Fibroblast of peridontal ligament (primary cell): ENCODE results near the gene ZBTB49.

ENCODE experiments used
- DNase-seq: peaks from one replicate; pipeline ENCODE4 v3.0.0-alpha.2; 2010; ENCODE audit errors: extremely low read depth

The ZBTB49 gene

DNA sequence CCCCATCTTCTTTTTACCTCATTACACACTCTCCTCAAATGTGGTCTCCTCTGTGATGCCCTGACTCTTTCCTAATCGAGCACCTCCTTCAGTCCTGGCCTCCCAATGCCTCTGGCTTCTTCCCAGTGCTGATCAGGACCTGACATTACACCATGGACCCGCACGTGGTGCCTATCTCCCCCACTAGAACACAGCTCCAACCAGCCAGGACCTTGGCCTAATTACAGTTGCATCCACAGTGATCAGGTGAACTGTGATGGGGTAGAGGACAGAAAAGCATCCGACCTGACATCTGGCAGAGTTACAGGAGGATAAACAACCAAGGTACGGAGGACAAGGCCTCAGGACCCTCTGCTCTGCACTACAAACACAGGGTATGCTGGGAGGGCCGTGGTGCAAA is 12.5 kb upstream of the ZBTB49 start:
- DNase-seq, result no peak

DNA sequence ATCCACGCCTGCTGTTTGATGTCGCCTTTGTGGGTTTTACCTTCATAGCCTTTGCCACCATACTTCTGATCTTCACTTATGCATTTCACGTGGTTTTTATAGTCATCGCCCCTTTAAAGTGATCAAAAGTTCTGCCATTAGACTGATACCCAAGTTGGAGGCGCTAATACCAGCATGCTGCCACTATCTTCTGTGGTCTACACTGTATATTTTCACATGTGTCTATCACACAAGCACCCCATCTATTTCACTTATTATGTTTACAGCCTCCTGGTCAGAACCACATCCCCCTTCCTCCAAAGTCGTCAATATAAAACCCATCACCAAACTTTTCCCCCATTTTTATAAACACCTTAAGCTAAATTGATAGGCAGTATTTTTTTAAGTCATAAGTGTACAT is 8.3 kb upstream of the ZBTB49 start:
- no peak for DNase-seq

DNA sequence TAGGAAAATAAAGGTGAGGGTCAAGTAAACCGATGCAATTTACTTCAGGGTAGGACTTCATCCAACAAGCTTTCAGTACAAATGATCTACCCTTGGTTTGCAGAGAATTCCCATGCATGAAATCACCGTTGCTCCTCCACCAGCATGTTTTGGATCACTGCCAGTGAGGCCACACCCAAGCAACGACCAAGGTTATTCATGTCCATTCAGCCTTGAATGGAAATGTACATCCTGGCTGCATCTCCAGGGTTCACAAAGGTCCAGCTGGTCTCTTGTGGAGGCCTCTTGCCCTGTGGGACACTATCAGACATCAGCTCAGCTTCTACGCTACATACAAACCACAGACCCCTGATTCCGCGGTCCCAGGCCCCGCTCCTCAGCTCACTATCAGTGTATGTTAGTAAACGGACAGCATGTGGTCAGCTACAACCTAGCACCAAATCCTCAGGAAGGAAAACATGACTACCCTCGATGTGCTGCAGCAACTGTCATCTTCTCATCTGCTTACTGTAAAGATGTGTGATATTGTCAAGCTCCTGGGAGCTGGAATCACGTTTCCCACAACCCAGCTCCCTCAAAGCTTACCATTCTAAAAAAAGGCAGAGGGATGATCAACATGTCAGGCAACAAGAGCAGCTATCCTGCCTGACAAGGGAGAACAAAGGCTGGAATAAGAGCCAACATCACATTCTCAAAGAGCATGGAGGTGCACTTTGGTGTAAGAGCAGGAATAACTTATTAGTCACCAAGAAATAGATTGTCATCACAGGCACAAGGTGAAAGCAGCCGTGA is 5.0 kb upstream of the ZBTB49 start:
- no peak for DNase-seq

DNA sequence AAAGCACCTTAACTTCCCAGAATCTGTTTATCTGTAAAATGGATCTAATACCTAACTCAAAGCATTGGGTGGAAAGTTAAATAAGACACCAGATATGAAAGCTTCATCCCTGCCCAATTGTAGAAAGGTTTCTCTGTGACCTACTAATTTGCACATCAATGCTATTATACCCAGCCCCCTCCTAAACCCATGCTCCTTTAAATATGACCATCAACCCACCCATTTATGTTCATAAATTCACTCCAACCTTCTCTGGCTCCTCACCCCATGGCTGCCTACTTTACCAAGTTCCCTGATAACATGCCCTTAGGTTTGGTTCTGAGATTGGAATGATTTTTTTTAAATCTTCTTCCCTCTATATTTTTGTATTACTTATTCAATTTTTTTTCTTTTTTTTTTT is 2.0 kb upstream of the ZBTB49 start:
- no peak for DNase-seq

DNA sequence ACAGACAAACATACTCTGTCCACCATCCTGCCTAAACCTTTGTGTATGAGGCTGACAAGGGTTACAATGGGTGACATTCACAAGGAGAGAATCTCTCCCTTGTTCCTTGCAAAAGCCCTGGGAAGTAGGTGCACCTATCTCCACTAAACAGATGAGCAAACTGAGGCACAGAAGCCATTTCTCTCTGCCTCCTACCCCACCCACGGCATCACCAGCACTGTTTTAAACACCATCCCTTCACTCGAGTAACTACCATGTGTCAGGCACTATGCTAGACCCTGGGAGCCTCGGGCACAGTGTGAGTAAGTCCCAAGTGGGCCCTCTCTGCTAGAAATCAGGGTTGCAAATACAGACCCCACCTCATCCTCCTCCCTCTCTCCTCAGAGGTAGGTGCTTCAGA is 996 bp upstream of the ZBTB49 start:
- DNase-seq, result no peak

DNA sequence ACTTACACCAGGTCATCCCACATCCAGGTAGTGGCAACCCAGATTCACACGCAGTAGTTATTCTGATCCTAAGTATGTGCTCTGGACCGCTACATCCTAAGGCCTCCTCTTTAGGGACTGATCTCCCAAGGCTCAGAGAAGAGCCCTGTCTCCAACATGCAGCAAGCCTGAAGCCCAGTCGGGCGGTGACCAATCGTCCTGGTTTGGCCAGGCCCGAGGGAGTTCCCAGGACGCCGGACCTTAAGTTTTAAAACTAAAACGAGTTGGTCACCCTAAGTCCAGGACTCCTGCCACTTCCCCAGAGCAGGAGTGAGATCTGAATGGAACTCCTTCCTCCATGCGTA is 482 bp upstream of the ZBTB49 start:
- no peak for DNase-seq

DNA sequence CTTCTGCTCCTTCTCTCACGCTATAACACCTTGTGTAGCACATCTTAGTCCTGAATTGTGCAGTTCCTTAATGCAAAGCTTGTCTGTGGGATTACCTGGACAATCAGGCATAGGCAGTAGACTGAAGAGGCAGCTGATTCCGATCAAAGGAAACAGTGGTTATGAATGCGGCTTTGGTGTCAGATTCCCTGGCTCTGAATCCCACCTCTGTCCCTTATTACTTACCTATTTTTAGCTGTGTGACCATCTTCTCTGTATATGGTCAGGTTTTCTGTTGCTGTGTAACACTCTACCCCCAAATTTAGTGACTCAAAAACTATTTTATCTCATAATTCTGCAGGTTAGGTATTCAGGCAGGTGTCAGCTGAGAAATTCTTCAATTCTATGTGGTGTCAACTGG is 3.2 kb downstream of the ZBTB49 start:
- DNase-seq, result no peak

DNA sequence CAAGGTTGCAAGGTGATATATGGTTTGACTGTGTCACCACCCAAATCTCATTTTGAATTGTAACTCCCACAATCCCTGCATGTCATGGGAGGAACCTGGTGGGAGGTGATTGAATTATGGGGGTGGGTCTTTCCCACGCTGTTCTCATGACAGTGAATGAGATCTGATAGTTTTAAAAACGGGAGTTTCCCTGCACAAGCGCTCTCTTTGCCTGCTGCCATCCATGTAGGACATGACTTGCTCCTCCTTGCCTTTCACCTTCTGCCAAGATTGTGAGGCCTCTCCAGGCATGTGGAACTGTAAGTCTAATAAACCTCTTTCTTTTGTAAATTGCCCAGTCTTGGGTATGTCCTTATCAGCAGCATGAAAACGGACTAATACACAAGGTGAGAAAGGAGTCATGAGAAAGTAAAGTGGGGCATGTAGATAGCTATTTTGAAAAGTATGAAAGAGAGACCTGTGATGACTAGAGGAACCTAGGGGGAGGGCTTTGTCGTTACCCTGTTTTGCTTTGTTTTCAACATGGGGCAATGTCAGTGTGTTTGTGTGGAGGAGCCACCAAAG is 6.3 kb downstream of the ZBTB49 start:
- DNase-seq, result no peak

DNA sequence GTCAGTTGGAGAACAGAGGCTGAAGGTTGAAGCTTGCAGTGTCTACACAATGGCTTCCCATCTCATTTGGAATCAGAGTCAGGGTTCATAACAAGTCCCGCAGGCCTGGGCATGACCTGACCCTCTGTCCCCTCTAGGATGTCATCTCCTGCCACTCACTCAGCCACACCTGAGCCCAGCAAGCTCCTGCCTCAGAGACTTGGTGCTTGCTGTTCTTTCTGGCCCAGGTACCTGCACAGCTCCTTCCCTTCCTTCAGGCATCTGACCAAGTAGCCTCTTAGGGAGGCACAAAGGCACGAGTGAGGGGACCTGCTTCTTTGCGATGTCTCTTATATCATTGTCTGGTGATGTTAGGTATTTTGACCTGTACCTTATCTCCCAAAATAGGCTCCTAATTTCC is 9.0 kb downstream of the ZBTB49 start:
- no peak for DNase-seq

DNA sequence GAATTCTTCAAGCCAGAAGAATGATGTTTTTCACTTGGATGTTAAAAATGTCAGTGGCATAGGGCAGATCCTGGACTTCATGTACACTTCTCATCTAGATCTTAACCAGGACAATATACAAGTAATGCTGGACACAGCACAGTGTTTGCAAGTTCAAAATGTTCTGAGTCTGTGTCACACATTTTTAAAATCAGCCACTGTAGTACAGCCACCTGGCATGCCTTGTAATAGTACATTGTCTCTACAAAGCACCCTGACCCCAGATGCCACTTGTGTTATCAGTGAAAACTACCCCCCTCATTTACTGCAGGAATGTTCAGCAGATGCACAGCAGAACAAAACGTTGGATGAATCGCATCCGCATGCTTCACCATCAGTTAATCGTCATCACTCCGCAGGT is 11.9 kb downstream of the ZBTB49 start:
- no peak for DNase-seq

DNA sequence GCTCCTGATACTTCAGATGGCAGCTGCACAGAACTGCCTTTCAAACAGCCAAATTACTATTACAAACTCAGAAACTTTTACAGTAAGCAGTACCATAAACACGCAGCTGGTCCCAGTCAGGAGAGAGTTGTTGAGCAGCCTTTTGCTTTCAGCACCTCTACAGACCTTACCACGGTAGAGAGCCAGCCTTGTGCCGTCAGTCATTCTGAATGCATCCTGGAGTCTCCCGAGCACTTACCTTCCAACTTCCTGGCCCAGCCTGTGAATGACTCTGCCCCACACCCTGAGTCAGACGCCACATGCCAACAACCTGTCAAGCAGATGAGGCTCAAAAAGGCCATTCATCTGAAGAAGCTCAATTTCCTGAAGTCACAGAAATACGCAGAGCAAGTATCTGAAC is 12.4 kb downstream of the ZBTB49 start:
- no peak for DNase-seq

DNA sequence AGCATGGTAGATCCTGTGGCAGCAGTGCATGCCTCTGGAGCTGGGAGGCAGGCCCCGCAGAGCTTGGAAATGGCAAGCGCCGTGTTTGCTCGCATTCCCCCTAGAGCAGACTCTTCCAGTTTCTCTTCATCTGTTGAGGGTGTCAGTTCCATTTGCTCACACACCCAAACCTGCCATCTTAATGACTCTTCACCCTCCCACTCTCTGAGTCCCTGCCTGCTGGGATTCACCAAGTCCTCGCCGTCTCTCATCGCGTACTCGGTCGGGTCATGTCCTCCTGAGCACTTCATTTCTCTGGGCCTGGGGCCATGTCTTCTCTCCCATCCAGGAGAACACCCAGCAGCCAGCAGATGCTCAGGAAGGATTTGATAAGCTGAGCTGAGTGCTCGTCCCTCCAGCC is 16.9 kb downstream of the ZBTB49 start:
- DNase-seq, result no peak

DNA sequence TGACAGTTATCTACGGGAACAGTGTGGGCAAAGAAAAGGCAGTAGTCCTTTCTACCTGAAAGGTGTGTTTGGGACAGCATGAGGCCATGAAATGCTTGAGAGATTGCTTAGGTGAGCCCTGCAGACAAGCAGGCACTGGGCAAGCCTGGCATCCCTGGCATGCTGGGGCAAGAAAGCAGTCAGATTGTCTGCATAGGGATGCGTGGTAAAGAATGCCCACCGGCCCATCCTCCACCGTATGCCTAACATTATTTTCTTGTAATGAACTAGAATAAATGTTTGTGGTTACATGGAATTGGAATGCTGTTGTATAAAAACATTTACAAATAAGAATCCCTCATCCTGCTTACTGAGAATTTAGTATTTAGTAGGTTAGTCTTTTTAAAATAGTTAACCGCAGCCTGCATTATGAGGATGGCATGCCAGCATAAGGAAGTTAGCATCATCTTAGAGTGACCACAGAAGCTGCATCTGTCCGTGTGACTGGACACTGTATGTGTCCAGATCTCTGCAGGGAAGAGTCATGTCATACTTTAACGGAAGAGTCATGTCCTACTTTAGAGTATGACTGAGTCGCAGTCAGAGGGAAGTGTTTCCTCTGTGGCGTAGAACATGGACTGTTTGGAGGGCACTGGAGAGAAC is 18.9 kb downstream of the ZBTB49 start:
- peak; percentile 65 for DNase-seq

DNA sequence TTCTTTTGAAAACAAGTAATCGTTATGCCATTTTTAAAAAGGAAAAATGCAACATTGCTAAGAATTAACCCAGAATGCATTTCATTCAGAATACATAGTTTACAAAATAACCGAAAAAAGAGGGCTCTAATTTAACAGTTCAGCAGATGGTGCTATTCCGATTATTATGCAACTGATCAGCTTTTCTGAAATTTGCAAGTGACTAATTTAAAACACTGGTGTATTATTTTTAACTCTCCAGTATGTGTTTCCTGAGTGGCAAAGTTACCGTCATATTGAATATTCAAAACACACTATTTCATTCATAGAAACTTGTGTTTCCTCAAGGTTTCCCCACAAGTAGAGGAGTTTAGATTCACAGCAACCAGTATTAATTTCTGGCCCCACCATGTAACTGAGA is 21.1 kb downstream of the ZBTB49 start:
- DNase-seq, result no peak

DNA sequence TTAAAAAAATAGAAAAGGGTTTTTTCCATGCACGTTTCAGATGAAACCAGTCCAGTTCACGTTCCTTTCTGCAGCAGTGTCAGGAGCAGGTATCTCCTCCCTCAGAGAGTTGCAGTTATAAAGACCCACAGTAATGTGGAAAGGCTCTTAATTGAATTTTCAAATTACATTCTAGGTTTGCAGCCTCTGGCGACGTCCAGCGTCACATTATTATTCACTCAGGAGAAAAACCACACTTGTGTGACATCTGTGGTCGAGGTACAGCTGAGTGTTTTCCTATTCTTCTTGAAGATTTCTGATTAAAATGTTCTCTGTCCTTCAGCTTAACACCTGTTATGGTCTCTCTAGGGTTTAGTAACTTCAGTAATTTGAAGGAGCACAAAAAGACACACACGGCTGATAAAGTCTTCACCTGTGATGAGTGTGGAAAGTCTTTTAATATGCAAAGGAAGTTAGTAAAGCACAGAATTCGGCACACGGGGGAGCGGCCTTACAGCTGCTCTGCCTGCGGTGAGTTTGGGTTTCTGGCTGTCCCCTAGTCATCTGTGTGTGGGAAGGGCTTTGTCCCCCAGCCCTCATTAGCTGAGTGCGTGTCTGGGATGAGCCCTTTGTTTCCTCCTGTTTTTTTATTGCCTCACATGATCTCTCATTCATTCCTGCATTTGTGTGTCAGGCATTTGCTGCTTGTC is 25.6 kb downstream of the ZBTB49 start:
- DNase-seq, result no peak

DNA sequence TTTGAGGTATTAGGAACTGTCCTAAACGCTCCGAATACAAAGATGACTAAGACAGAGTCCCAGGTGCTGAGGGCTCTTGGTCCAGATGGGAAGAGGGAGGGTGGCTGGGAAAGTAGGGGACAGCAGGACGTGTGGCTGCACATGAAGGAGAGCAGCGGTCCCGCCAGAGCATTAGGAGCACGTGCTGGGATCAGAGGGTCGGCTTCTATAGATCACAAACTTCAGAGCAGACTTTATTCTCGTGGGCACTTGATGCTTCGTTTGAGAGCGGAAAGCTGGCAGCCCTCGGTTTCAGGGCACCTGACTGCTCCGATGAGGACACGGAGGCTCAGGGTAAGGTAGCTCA is 26.1 kb downstream of the ZBTB49 start:
- DNase-seq, result no peak

DNA sequence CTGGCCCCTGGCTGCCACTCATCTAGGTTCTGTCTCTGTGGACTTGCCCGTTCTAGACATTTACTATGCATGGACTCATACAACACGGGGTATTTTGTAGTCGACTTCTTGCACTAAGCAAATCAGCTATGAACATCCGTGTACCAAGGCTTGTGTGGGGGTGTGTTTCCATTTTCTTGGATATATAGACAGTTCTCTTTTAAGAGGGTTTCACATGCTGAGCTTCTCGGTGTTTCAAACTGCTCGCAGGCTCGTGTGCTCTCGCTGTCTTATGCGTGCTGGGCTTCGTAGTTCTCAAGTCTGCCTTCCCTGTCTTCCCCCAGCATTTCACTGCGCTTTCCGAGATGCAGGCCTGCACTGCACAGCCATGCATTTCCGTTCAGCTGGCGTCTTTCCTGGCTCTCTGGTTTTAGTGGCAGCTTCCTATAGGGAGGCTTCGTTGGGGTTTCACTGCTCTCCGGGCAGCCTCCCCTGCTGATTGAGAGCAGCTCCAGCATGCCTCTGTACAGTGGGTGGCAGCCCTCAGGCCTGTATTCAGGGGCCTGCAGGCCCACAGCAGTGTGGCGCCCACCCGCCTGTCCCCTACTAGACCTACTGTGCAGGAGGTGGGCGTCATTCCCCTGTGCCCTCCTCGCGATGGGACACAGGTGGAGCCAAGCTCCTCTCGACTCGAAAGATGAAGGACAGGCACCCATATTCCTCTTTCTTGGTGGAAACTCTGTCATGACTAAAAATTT is 27.6 kb downstream of the ZBTB49 start:
- DNase-seq, result no peak

DNA sequence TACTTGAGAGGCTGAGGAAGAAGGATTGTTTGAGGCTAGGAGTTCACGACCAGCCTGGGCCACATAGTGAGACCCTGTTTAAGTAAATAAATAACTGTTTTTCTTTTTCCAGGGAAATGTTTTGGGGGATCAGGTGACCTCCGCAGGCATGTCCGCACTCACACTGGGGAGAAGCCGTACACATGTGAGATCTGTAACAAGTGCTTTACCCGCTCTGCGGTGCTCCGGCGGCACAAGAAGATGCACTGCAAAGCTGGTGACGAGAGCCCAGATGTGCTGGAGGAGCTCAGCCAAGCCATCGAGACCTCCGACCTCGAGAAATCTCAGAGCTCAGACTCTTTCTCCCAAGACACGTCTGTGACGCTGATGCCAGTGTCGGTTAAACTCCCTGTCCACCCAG is 30.5 kb downstream of the ZBTB49 start:
- DNase-seq, result no peak

DNA sequence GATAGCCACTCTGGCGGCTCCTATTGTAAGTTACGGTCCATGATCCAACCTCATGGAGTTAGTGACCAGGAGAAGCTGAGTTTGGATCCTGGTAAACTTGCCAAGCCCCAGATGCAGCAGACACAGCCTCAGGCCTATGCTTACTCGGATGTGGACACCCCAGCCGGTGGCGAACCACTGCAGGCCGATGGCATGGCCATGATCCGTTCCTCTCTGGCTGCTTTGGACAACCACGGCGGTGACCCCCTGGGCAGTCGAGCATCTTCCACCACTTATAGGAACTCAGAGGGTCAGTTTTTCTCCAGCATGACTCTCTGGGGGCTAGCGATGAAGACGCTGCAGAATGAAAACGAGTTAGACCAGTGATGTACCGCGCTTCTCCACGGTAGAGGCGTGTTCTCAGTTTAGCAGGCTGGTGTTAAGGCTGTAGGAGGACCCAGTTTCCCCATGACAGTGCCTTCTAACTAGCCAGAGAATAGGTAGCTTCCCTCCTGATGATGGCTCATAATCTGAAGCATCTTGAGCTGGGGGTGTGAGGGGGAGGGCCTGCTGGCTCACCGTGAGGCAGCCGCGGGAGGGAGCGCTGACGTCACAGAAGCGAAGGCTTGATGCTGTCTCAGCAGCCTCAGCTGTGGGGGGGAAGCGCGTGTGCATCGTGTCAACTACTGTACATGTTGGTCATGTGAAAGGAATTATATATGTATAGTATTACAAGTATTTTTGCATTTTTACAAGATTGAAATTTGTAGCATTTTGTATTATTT is 31.1 kb downstream of the ZBTB49 start:
- no peak for DNase-seq

DNA sequence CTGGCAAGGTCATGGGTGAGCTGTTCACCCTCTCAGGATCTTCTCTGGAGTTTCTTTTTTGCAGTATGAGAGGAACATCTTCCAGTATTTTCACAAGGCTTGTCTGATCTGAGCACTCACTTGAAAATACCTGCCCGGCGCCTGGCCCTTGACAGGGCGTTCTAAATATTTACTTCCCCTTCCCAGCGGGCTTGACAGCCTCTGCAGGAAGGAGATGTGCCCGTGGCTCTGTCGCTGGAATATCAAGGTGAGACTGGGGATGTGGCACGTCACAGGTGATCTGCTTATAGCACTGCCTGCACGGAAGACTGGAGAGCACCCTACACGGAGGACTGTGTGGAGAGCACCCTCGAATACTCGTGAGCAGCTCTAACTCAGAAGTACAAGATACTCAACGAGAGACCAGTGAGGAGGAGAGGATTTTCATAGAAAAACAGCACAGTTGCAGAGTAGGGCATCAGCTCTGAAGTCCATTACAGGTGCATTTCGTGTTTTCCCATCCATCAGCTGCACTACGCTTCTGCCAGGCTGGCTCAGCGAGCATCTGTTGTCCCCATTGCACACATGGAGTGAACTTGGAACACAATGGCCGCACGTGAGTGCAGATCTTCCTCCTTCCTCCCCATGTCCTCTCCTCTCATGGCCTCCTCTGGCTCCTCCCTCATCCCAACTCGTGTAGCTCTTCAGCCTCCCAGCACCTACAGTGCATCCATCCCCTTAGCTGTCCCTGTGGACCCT is 32.1 kb downstream of the ZBTB49 start:
- DNase-seq, result no peak
